ENCODE data around the gene TMEM198. TPM values are rescaled to one million over a fixed set of nuclear protein-coding genes. Genes with fewer than 3 reads are reported as not detected.
A peak's percentile ranks its signal among the peaks of the same experiment; 100 is the strongest.

The TMEM198 gene
- total and polyA plus RNA-seq, 9 of the 15 experiments (the other 6 are each of a cell fraction or from before 2014, with no cell fraction given): 0.03 to 3.8 (median 1.0) TPM

DNA sequence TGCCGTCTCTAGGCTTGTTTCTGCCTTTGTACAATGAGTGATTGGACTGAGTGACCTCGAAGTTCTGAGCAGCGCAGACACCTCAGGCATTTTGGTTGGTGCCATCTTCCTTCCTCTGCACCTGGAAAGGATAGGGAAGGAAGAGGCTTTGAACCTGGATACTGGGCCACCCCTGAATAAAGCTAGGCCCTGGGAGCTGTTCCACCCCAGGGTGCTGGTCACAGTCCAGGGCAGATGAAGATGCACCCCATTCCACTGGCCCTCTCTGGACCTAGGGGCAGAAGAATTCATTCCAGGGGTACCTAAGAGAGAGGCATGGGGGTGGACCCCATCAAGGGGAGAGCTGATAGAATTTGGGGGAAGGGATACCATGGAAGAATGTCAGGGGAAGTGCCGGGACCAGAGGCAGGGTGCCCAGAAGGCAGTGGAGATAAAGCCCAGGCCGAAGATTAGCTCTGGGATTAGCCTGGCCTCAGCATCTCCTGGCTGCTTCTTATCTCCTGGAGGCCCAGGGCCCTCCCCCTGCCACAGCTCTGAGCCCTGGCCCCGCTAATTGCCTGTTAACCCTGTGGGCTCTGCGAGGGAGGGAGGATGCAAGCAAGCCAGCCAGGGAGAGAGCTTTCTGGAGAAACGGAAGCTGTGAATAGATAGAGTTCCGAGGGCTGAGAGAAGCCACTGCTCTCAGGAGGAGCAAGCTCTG is 18.1 kb upstream of the TMEM198 start (continued):
- TF ChIP-seq, protein P1, sequence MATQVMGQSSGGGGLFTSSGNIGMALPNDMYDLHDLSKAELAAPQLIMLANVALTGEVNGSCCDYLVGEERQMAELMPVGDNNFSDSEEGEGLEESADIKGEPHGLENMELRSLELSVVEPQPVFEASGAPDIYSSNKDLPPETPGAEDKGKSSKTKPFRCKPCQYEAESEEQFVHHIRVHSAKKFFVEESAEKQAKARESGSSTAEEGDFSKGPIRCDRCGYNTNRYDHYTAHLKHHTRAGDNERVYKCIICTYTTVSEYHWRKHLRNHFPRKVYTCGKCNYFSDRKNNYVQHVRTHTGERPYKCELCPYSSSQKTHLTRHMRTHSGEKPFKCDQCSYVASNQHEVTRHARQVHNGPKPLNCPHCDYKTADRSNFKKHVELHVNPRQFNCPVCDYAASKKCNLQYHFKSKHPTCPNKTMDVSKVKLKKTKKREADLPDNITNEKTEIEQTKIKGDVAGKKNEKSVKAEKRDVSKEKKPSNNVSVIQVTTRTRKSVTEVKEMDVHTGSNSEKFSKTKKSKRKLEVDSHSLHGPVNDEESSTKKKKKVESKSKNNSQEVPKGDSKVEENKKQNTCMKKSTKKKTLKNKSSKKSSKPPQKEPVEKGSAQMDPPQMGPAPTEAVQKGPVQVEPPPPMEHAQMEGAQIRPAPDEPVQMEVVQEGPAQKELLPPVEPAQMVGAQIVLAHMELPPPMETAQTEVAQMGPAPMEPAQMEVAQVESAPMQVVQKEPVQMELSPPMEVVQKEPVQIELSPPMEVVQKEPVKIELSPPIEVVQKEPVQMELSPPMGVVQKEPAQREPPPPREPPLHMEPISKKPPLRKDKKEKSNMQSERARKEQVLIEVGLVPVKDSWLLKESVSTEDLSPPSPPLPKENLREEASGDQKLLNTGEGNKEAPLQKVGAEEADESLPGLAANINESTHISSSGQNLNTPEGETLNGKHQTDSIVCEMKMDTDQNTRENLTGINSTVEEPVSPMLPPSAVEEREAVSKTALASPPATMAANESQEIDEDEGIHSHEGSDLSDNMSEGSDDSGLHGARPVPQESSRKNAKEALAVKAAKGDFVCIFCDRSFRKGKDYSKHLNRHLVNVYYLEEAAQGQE (IDR thresholded peaks at IDR 0.05; ENCODE audit: borderline replicate concordance): peak; percentile 58
- TF ChIP-seq, protein P1 (CRISPR knock-in tag; IDR thresholded peaks at IDR 0.05; ENCODE audit: low read depth): peak; percentile 74; the same call in 1 of the 2 replicates
- no peak for TF ChIP-seq SRSF3 (IDR thresholded peaks at IDR 0.05; ENCODE audit: insufficient read depth, low read length)
- TF ChIP-seq CBX8 (IDR thresholded peaks at IDR 0.05; ENCODE audit: borderline replicate concordance, extremely low read depth, low read depth, low read length, poor library complexity, severe bottlenecking): no peak
- TF ChIP-seq ZNF785 (CRISPR knock-in tag; IDR thresholded peaks at IDR 0.05): no peak
- TF ChIP-seq, protein P2, sequence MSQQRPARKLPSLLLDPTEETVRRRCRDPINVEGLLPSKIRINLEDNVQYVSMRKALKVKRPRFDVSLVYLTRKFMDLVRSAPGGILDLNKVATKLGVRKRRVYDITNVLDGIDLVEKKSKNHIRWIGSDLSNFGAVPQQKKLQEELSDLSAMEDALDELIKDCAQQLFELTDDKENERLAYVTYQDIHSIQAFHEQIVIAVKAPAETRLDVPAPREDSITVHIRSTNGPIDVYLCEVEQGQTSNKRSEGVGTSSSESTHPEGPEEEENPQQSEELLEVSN (IDR thresholded peaks at IDR 0.05; ENCODE audit: borderline replicate concordance in 1 of 2, extremely low read depth in 1 of 2, insufficient read depth in 1 of 2, insufficient read length in 1 of 2, low read depth in 1 of 2, low read length in 1 of 2, poor library complexity in 1 of 2, severe bottlenecking in 1 of 2): no peak
- no peak for TF ChIP-seq SP2 (IDR thresholded peaks at IDR 0.05; ENCODE audit: extremely low read depth, low read depth, low read length, poor library complexity, severe bottlenecking)
- no peak for TF ChIP-seq MCM5 (IDR thresholded peaks at IDR 0.05; ENCODE audit: low read depth)
- no peak for TF ChIP-seq RBM34 (IDR thresholded peaks at IDR 0.05; ENCODE audit: borderline replicate concordance, insufficient read depth, low read length)
- 0 out of 2 replicates have a peak, but pooled peaks have one; percentile 4 for TF ChIP-seq KAT7 (CRISPR knock-in tag; IDR thresholded peaks at IDR 0.05; ENCODE audit: borderline replicate concordance)
- no peak for TF ChIP-seq SIX5 (IDR thresholded peaks at IDR 0.05; ENCODE audit: borderline replicate concordance in 1 of 2, insufficient read depth in 1 of 2, low read depth in 1 of 2, low read length in 2 of 2)
- no peak for TF ChIP-seq ZNF436 (CRISPR knock-in tag; IDR thresholded peaks at IDR 0.05)
- TF ChIP-seq HSF4 (CRISPR knock-in tag; IDR thresholded peaks at IDR 0.05; ENCODE audit: borderline replicate concordance): no peak
- TF ChIP-seq MCM3 (IDR thresholded peaks at IDR 0.05): no peak
- no peak for TF ChIP-seq NRF1 (conservative IDR thresholded peaks at IDR 0.05 in 1 of 2, IDR thresholded peaks at IDR 0.05 in 1 of 2)
- TF ChIP-seq, protein P3, sequence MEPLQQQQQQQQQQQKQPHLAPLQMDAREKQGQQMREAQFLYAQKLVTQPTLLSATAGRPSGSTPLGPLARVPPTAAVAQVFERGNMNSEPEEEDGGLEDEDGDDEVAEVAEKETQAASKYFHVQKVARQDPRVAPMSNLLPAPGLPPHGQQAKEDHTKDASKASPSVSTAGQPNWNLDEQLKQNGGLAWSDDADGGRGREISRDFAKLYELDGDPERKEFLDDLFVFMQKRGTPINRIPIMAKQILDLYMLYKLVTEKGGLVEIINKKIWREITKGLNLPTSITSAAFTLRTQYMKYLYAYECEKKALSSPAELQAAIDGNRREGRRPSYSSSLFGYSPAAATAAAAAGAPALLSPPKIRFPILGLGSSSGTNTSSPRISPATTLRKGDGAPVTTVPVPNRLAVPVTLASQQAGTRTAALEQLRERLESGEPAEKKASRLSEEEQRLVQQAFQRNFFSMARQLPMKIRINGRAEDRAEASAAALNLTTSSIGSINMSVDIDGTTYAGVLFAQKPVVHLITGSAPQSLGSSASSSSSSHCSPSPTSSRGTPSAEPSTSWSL (CRISPR knock-in tag; IDR thresholded peaks at IDR 0.05; ENCODE audit: borderline replicate concordance): no peak

Measured in K562 (cell line).